Measurements from ENCODE around the gene TTC5.
A peak's percentile ranks its signal among the peaks of the same experiment; 100 is the strongest.
"Not testable (repeated sequence)": the region's sequence is repeated elsewhere in the genome, so short reads cannot be mapped to it uniquely, and the experiment has no call there.

Gene TTC5, protein sequence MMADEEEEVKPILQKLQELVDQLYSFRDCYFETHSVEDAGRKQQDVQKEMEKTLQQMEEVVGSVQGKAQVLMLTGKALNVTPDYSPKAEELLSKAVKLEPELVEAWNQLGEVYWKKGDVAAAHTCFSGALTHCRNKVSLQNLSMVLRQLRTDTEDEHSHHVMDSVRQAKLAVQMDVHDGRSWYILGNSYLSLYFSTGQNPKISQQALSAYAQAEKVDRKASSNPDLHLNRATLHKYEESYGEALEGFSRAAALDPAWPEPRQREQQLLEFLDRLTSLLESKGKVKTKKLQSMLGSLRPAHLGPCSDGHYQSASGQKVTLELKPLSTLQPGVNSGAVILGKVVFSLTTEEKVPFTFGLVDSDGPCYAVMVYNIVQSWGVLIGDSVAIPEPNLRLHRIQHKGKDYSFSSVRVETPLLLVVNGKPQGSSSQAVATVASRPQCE

DNA sequence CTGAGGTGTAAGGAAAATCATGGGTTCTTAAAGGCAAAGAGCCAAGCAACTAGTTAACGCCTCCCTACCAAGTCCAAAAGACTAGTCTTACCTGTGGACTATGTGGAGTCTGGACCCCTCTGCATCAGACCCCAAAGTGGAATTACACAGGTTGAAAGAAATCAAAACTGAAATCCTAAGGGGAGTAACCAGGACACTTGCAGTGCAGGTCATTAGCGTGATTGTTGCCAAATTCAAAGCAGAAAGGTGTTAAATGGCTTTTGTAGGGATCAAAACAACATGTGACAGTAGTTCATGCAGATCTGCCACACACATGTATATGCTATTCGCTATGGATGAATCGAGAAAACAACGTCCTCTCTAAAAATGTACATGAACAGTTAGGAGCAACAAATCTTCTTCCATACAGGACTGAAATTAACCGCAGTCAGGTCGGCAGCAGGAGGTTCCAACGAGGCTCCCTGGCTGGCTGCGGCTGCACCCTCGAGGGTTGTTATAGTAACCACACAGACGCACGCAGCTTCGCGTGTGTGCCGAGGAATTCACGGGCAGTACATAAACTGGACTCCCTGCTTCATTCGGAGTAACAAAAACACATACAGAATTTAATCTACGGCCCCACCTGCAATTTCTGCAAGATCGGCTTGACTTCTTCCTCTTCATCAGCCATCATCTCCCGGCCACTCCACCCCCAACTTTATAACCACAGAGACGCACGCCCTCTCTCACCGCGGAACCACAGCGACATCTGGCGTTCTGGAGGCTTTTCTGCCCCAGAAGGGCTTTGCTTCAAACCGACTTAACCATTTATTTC is at the start of gene TTC5:
Gene TTC5, minus strand, starts transcription at position 687 of the 814 bp plus-strand sequence. Its CDS starts 14 bp downstream, at position 673.
- DNase-seq, result peak; percentile 82

GRCh38 chr14:20350860-20351259 is 45.1 kb upstream of the TTC5 start:
- DNase-seq, result no peak

GRCh38 chr14:20350282-20350681 is 44.5 kb upstream of the TTC5 start:
- DNase-seq, result no peak

DNA sequence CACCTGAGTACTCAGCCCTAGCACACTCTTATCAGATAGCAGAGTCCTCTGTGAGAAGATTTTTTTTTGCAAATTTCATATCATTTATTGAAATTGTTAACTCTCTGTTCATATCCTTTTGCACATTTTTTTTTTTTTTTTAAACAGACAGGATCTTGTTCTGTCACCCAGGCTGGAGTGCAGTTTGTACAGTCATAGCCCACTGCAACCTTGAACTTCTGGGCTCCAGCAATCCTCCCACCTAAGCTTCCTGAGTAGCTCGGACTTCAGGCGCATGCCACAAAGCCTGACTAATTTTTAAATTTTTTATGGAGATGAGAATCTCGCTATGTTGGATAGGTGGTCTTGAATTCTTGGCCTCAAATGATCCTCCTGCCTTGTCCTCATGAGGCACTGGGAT is 42.0 kb upstream of the TTC5 start:
- no peak for DNase-seq

DNA sequence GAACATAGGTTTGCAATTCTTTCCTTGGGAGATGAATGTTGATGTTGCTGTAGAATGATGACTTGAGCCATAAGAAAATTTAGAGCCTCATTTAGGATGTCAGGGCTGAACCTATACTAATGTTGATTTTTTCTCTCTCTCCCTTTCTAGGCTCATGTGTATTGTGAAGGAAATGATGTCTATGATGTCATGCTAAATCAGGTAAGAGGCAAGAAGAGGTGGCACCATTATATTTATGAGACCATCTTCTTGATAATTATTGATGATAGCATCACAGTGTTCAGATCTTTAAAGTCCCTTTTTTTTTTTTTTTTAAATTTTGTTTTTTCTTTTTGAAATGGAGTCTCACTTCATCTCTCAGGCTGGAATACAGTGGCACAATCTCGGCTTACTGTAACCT is 41.0 kb upstream of the TTC5 start:
- DNase-seq, result no peak

GRCh38 chr14:20345366-20345765 is 39.6 kb upstream of the TTC5 start:
- DNase-seq, result no peak

DNA sequence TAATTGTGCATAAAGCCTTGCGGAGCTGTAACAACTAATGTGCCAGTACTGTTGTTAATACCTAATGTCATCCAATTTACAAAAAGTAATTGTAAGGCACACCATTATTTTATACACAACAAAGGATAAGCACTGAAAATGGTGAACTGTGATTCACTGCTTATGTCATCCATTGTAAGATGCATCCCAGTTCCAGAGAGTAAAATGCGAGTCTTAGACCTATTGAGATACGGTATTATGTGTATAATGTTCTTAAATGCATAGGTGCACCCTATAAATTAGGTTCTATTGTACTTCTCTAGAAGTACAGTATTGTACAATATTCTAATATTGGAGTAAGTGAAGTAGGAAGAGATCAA is 38.1 kb upstream of the TTC5 start:
- no peak for DNase-seq

DNA sequence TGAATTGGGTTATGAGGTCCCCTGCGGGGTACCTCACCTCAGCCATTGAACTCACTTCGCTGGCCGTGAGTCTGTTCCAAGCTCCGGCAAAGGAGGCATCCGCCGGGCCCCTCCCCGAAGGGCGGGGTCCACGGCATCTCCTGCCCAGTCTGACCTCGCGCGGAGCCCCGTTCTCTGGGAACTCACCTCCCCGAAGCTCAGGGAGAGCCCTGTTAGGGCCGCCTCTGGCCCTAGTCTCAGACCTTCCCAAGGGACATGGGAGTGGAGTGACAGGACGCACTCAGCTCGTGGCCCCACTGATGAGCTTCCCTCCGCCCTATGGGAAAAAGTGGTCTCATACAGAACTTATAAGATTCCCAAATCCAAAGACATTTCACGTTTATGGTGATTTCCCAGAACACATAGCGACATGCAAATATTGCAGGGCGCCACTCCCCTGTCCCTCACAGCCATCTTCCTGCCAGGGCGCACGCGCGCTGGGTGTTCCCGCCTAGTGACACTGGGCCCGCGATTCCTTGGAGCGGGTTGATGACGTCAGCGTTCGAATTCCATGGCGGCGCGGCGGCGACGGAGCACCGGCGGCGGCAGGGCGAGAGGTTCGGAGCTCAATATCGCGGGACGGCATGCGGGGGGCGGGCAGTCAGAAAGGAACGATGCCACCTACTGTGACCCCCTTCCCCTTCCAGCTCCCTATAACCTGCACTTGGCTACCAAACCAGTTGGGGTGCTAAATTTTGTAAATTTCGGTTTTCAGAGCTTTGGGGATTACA is 37.5 kb upstream of the TTC5 start, which contains the start of gene PARP2:
Gene PARP2, plus strand, starts transcription at position 544 of the 770 bp plus-strand sequence. Its CDS starts 7 bp downstream, at position 551.
- DNase-seq, result peak; percentile 100

DNA sequence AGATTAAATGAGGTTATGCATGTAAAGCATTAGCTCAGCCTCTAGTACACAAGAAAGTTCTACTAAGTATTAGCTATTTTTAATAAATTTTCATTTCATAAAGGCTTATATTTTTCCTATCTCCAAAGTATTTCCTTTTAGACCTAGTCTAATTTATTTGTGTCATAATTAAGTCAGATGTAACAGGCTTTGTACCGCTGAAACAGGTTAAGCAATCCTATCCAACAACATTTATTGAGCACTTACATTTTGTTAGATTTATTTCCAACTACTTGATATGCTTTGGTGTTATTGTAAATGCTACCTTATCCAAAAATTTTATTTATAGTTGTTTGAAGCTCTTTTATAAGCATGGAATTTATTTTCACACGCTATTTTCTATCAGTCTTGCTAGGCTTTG is 35.9 kb upstream of the TTC5 start:
- DNase-seq, result no peak

DNA sequence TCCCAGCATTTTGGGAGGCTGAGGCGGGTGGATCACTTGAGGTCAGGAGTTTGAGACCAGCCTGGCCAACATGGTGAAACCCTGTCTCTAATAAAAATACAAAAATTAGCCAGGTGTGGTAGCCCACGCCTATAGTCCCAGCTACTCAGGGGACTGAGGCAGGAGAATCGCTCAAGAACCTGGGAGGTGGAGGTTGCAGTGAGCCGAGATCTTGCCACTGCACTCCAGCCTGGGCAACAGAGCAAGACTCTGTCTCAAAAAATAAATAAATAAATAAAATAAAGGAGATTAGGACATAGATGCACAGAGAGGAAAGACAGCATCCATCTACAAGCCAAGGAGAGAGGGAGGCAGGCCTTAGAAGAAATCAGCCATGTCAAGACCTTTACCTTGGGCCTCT is 35.3 kb upstream of the TTC5 start:
- not testable (repeated sequence) for DNase-seq

GRCh38 chr14:20334017-20334416 is 28.3 kb upstream of the TTC5 start:
- DNase-seq, result no peak

DNA sequence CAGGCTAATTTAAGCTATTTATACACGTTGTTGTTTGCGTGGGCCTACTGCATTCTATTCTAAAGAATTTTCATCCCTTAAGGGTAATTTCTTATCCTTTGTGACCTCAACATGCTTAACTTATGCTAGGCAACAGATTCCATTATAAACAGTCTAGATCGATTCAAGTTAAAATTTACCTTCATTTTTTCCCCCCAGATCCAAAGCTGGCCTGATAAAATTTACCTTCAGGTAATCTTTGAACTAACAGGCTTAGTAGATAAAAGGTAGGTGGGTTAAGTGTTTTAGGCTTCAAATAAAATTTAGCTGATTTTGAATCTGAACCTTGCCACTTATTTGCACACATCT is 27.7 kb upstream of the TTC5 start:
- no peak for DNase-seq

- DNase-seq, result peak; percentile 90
These were observed 27.2 kb upstream of the TTC5 start, which contains the start of gene CCNB1IP1 for GRCh38 chr14:20332788-20333493. Gene CCNB1IP1, minus strand, starts transcription at chr14:20333279. Its CDS starts 16,756 bp downstream, at chr14:20316523.

- no peak for DNase-seq
These were observed 26.7 kb upstream of the TTC5 start for GRCh38 chr14:20332431-20332787.

- DNase-seq, result no peak
These were observed 25.4 kb upstream of the TTC5 start for GRCh38 chr14:20331053-20331613.

DNA sequence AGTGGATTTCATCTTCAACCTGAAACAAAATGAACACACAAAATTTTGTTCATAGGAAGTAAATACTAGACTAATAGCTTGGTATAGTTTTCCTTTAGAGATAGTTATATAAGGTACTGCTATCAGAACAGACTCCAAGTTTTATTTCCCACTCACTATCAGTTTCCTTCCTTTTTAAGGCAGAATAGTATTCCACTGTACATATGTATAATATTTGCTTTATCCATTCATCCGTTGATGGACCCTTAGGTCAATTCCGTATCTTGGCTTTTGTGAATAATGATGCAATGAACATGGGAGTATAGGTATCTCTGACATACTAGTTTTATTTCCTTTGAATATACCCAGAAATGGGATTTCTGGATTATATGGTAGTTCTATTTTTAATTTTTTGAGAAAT is 23.6 kb upstream of the TTC5 start:
- no peak for DNase-seq

- no peak for DNase-seq
These were observed 23.0 kb upstream of the TTC5 start for GRCh38 chr14:20328705-20329104.

- DNase-seq, result peak; percentile 75
These were observed 21.5 kb upstream of the TTC5 start for GRCh38 chr14:20327005-20327869.

GRCh38 chr14:20317720-20318119 is 12.0 kb upstream of the TTC5 start:
- no peak for DNase-seq

DNA sequence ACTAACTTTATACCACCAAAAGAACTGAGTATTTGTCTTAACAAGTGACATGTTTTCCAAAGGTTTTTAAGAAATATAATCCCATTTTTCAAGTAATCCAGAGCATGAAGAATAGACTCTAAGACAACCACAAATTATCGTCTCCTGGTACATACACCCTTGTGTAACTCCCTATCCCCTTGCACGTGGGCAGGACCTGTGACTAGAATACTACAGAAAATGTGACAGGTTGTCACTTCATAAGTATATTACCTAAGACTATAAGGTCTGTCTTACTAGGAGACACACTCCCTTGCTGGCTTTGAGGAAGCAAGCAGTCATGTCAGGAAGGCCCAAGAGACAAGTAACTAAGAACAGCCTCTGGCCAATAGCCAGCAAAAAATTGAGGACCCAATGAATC is 8.3 kb upstream of the TTC5 start:
- no peak for DNase-seq

DNA sequence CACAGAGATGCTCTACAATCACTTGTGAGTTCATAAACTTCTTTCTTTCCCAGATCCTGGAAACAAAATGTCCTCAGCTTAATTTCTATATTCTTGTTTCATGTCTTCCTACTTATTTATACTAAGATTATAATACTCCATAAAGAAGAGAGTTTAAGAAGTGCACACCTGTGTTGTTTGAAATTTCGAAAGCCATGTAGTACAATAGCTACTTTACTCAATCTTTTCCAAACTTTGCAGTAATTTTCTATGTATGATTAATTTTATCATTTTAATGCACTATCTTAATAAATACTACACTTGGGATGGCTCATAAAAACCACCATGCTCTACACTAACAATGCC is 300 bp upstream of the TTC5 start:
- DNase-seq, result no peak
